HG03108 (cell line): ENCODE data around the gene KBTBD12.
"Not testable (repeated sequence)": the region's sequence is repeated elsewhere in the genome, so short reads cannot be mapped to it uniquely, and the experiment has no call there.

ENCODE experiments used
- ATAC-seq: cut with Tn5 transposase; IDR thresholded peaks from one replicate; pipeline ENCODE4 v1.9.1; 2021; ENCODE audit warnings: moderate library complexity; ENCODE audit not compliant: unreplicated experiment

KBTBD12 gene

GRCh38 chr3:127915115-127915936 is at the start of gene KBTBD12:
TSS of gene KBTBD12 (plus strand) at chr3:127915232. CDS start at chr3:127923062, 7,830 bp downstream.
- ATAC-seq, result no peak

- no peak for ATAC-seq
Observed at GRCh38 chr3:127865941-127866340, 49.1 kb upstream of the KBTBD12 start.

- ATAC-seq, result no peak
Observed at GRCh38 chr3:127867412-127867811, 47.6 kb upstream of the KBTBD12 start.

GRCh38 chr3:127867986-127868385 is 47.0 kb upstream of the KBTBD12 start:
- no peak for ATAC-seq

GRCh38 chr3:127870156-127870555 is 44.9 kb upstream of the KBTBD12 start:
- ATAC-seq, result no peak

GRCh38 chr3:127874097-127874496 is 40.9 kb upstream of the KBTBD12 start:
- ATAC-seq, result not testable (repeated sequence)

- no peak for ATAC-seq
Observed at GRCh38 chr3:127881586-127881985, 33.4 kb upstream of the KBTBD12 start.

- no peak for ATAC-seq
Observed at GRCh38 chr3:127884041-127884440, 31.0 kb upstream of the KBTBD12 start.

- ATAC-seq, result no peak
Observed at GRCh38 chr3:127886231-127886955, 28.6 kb upstream of the KBTBD12 start.

- ATAC-seq, result no peak
Observed at GRCh38 chr3:127886956-127887231, 28.1 kb upstream of the KBTBD12 start.

- no peak for ATAC-seq
Observed at GRCh38 chr3:127887321-127887720, 27.7 kb upstream of the KBTBD12 start.

GRCh38 chr3:127888156-127888555 is 26.9 kb upstream of the KBTBD12 start:
- ATAC-seq, result no peak

GRCh38 chr3:127888564-127889107 is 26.4 kb upstream of the KBTBD12 start:
- ATAC-seq, result no peak

GRCh38 chr3:127889461-127889863 is 25.6 kb upstream of the KBTBD12 start:
- no peak for ATAC-seq

- ATAC-seq, result no peak
Observed at GRCh38 chr3:127889976-127890650, 24.9 kb upstream of the KBTBD12 start.

GRCh38 chr3:127890651-127891290 is 24.3 kb upstream of the KBTBD12 start:
- ATAC-seq, result not testable (repeated sequence)

- ATAC-seq, result no peak
Observed at GRCh38 chr3:127894481-127894880, 20.6 kb upstream of the KBTBD12 start.

GRCh38 chr3:127899200-127899599 is 15.8 kb upstream of the KBTBD12 start:
- no peak for ATAC-seq

GRCh38 chr3:127899766-127900165 is 15.3 kb upstream of the KBTBD12 start:
- ATAC-seq, result no peak

GRCh38 chr3:127900536-127900935 is 14.5 kb upstream of the KBTBD12 start:
- no peak for ATAC-seq

- no peak for ATAC-seq
Observed at GRCh38 chr3:127902486-127902885, 12.5 kb upstream of the KBTBD12 start.
